Measurements from ENCODE around the gene SCGB1A1.

The SCGB1A1 gene

GRCh38 chr11:62431171-62431901, 12.5 kb downstream of the SCGB1A1 start:
- DNase-seq (ENCODE audit: insufficient read length, low spot score), result no peak
- FAIRE-seq, result no peak
- no peak for TF ChIP-seq CTCF (IDR thresholded peaks at IDR 0.05; ENCODE audit: insufficient read depth, missing control alignments)

GRCh38 chr11:62432695-62433094, 13.9 kb downstream of the SCGB1A1 start:
- DNase-seq (ENCODE audit: insufficient read length, low spot score) (no peak), FAIRE-seq (no peak)
- no peak for TF ChIP-seq CTCF (IDR thresholded peaks at IDR 0.05; ENCODE audit: insufficient read depth, missing control alignments)

DNA sequence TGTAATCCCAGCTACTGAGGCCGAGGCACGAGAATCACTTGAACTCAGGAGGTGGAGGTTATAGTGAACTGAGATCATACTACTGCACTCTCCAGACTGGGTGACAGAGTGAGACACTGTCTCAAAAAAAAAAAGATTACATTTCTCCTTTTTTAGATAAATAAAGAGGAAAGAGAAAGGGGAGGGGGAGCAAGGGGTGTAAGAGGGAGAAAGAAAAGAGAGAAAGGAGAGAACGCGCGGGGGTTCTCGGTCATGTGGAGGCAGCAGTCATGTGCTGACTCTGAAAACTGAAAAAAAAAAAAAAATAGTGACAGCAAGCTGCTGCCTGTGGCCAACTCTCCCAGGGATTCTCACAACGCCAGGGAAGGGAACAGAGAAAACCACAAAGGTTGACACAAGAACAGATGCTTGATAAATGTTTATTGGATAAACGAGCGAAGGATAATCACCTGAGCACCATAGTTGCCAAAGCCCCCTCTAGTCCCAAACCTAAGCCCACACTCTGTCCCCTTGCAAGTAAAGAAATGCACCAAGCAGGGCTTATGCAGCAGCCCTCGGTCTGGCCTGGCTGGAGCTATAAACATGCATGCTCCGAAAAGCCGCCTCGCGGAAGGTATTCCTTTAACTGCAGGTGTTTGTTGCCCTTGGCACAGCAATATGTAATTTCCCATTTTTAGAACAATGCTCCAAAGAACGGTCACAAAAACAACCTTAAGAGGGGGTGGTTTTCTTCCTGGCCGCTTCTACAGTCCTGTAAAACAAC, 14.5 kb downstream of the SCGB1A1 start:
- no peak for TF ChIP-seq CTCF (IDR thresholded peaks at IDR 0.05; ENCODE audit: insufficient read depth, missing control alignments)

DNA sequence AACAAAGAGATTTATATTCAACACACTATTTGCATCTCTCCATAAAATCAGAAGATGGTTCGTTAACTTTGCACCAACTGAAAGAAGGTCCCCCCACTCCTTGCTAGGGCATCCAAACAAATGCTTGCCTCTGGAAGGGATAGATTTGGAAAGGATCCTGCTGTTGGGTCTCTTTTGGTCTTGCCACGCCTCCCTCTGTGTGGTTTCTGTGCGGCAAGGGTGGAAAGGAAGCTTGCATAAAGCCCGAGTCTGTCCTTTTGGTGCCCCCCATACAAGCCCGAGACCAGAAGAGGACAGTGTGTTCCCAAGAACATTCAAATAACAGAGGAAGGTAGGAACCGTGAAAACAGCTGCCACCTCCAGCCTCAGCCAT, 15.1 kb downstream of the SCGB1A1 start:
- DNase-seq (ENCODE audit: insufficient read length, low spot score) (no peak), FAIRE-seq (no peak)
- no peak for TF ChIP-seq CTCF (IDR thresholded peaks at IDR 0.05; ENCODE audit: insufficient read depth, missing control alignments)

More for the DNA sequence above, 14.5 kb downstream of the SCGB1A1 start:
- no peak for FAIRE-seq
- DNase-seq (ENCODE audit: insufficient read length, low spot score), result no peak

- DNase-seq (ENCODE audit: insufficient read length, low spot score) (no peak), FAIRE-seq (no peak)
Measured at GRCh38 chr11:62435846-62436660, 17.2 kb downstream of the SCGB1A1 start.

GRCh38 chr11:62437616-62438015, 18.8 kb downstream of the SCGB1A1 start:
- no peak for DNase-seq (ENCODE audit: insufficient read length, low spot score)
- no peak for FAIRE-seq
- TF ChIP-seq CTCF (IDR thresholded peaks at IDR 0.05; ENCODE audit: insufficient read depth, missing control alignments), result no peak

More at GRCh38 chr11:62435846-62436660, 17.2 kb downstream of the SCGB1A1 start:
- no peak for TF ChIP-seq CTCF (IDR thresholded peaks at IDR 0.05; ENCODE audit: insufficient read depth, missing control alignments)
